GM18873 (cell line): ENCODE measurements around the gene LIX1L.

Experiments
- ATAC-seq: cut with Tn5 transposase; IDR thresholded peaks from one replicate; pipeline ENCODE4 v1.9.1; 2021; ENCODE audit warnings: mild to moderate bottlenecking, moderate library complexity, moderate number of reproducible peaks; ENCODE audit not compliant: unreplicated experiment, low FRiP score

LIX1L gene

GRCh38 chr1:145901312-145902021, 56.4 kb downstream of the LIX1L start:
- no peak for ATAC-seq

GRCh38 chr1:145898756-145899155, 59.1 kb downstream of the LIX1L start:
- ATAC-seq: no peak

GRCh38 chr1:145897969-145898368, 59.8 kb downstream of the LIX1L start:
- ATAC-seq: no peak

GRCh38 chr1:145895471-145895870, 62.3 kb downstream of the LIX1L start:
- ATAC-seq: no peak

- ATAC-seq: no peak
These were observed 64.3 kb downstream of the LIX1L start for GRCh38 chr1:145893306-145894055.

- ATAC-seq: no peak
These were observed 65.2 kb downstream of the LIX1L start for GRCh38 chr1:145892486-145893087.

GRCh38 chr1:145891587-145892485, 66.0 kb downstream of the LIX1L start:
- no peak for ATAC-seq

GRCh38 chr1:145891143-145891542, 66.7 kb downstream of the LIX1L start:
- ATAC-seq: no peak

GRCh38 chr1:145889722-145890121, 68.1 kb downstream of the LIX1L start:
- ATAC-seq: no peak

GRCh38 chr1:145887631-145888030, 70.2 kb downstream of the LIX1L start:
- ATAC-seq: no peak

- no peak for ATAC-seq
These were observed 71.0 kb downstream of the LIX1L start for GRCh38 chr1:145886816-145887215.

- no peak for ATAC-seq
These were observed 71.4 kb downstream of the LIX1L start for GRCh38 chr1:145886390-145886789.

- peak; percentile 89 for ATAC-seq
These were observed 72.0 kb downstream of the LIX1L start, which contains the start of gene ANKRD35 for GRCh38 chr1:145885738-145886287. Gene ANKRD35 (minus strand): TSS chr1:145885866. CDS start chr1:145885758, 108 bp downstream.

GRCh38 chr1:145884675-145885074, 73.1 kb downstream of the LIX1L start:
- ATAC-seq: no peak
